Activated T-cell treated with anti-CD3 and anti-CD28 coated beads, Interleukin-2, amount 50 U/mL, for 72 hours (primary cell): Measurements from ENCODE around the gene SLC25A43. TPM values are rescaled to one million over a fixed set of nuclear protein-coding genes. Genes with fewer than 3 reads are reported as not detected.

Experiments
- ATAC-seq, 2 donors: fragments of 150-1000 bp; cut with Tn5 transposase; replicated peaks in 1 of 2; 2 replicates each; pipeline ENCODE4 v1.10.0; 2021; ENCODE audit warnings: moderate library complexity in 2 of 2, mild to moderate bottlenecking in 1 of 2
- DNase-seq, 2 donors: peaks; one replicate each; pipeline ENCODE4 v3.0.0; 2021 to 2022; ENCODE audit warnings: mixed read lengths in 1 of 2
- H3K27ac Mint-ChIP-seq: one replicate; pipeline ENCODE4 v1.8.0; 2022; ENCODE audit warnings: mild to moderate bottlenecking, moderate library complexity, mixed read lengths
- H3K27me3 Mint-ChIP-seq: one replicate; pipeline ENCODE4 v1.8.0; 2022; ENCODE audit warnings: low read depth, mixed read lengths
- H3K36me3 Mint-ChIP-seq, 2 donors: one replicate each; pipeline ENCODE4 v1.8.0; 2022; ENCODE audit warnings: mixed read lengths in 2 of 2, mild to moderate bottlenecking in 1 of 2; ENCODE audit not compliant: insufficient read depth in 2 of 2
- H3K4me1 Mint-ChIP-seq: one replicate; pipeline ENCODE4 v1.8.0; 2022; ENCODE audit warnings: low read depth, mixed read lengths
- H3K4me3 Mint-ChIP-seq, 2 donors: one replicate each; pipeline ENCODE4 v1.8.0; 2022; ENCODE audit warnings: mild to moderate bottlenecking in 2 of 2, mixed read lengths in 2 of 2, moderate library complexity in 2 of 2
- H3K9me3 Mint-ChIP-seq, 2 donors: one replicate each; pipeline ENCODE4 v1.8.0; 2022; ENCODE audit warnings: mixed read lengths in 2 of 2
- total RNA-seq, 2 donors: library from RNA; stranded (reverse); gene quantifications; one replicate each; pipeline ENCODE4 v1.2.3, GENCODE V29; 2022

The SLC25A43 gene
- total RNA-seq, 2 donors from 2014 or later: 8.9 to 9.8 TPM

DNA sequence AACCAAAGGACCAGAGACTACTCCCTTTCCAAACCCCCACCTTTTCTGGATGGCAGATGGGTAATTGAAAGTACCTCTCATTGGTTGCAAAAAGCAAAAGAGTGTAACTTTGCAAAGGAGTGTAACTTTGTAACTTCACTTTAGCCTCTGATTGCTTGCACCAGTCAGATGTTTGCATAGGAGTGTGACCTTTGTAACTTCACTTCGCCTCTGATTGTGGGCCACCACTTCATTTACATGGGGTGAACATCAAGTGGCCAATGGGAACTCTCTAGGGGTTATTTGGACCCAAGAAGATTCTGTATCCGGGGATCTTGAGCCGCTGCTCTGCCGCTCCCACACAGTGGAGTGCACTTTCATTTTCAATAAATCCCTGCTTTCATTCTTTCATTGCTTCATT lies 9.9 kb upstream of the SLC25A43 start:
- Mint-ChIP-seq H3K27ac (no peak overlapping the region), H3K27me3 (peaks cover 12% of the 10 kb centered on the region), H3K9me3 (no peaks in the 10 kb centered on the region), H3K36me3 (no peaks in the 10 kb centered on the region), H3K4me1 (no peaks in the 10 kb centered on the region), H3K4me3 (no peak overlapping the region)
- DNase-seq: no peak
- no peak for ATAC-seq

- Mint-ChIP-seq H3K4me1 (no peaks in the 10 kb centered on the region), H3K4me3 (no peak overlapping the region), H3K36me3 (no peaks in the 10 kb centered on the region), H3K9me3 (no peaks in the 10 kb centered on the region), H3K27me3 (peaks cover 12% of the 10 kb centered on the region), H3K27ac (no peak overlapping the region)
- ATAC-seq: no peak
- DNase-seq: no peak
Observed at GRCh38 chrX:119389871-119390501, 9.2 kb upstream of the SLC25A43 start.

GRCh38 chrX:119391279-119391678 lies 7.9 kb upstream of the SLC25A43 start:
- H3K27me3 Mint-ChIP-seq: peaks cover 12% of the 10 kb centered on the region
- no peak for DNase-seq
- no peak overlapping the region for H3K27ac Mint-ChIP-seq

DNA sequence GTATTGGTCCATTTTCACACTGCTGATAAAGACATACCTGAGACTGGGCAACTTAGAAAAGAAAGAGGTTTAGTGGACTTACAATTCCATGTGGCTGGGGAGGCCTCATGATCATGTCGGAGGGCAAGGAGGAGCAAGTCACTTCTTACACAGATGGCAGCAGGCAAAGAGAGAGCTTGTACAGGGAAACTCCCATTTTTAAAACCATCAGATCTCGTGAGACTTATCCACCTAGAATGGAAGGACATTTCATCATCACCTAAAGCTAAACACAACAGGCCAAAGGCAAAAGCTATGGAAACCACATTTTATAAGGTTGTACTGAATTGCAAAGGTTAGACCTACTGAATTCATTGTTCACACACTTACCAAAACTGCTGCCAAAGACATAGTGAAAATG lies 6.0 kb upstream of the SLC25A43 start:
- ATAC-seq: no peak
- no peak for DNase-seq
- Mint-ChIP-seq H3K4me1 (no peaks in the 10 kb centered on the region), H3K36me3 (no peaks in the 10 kb centered on the region), H3K9me3 (no peaks in the 10 kb centered on the region), H3K4me3 (no peak overlapping the region), H3K27ac (no peak overlapping the region), H3K27me3 (peaks cover 12% of the 10 kb centered on the region)

More at GRCh38 chrX:119391279-119391678, 7.9 kb upstream of the SLC25A43 start:
- Mint-ChIP-seq H3K4me1 (no peaks in the 10 kb centered on the region), H3K4me3 (no peak overlapping the region), H3K9me3 (no peaks in the 10 kb centered on the region), H3K36me3 (no peaks in the 10 kb centered on the region)
- no peak for ATAC-seq

GRCh38 chrX:119398587-119398973 lies 556 bp upstream of the SLC25A43 start:
- peak in 1 of 2 donors; percentile 14 for ATAC-seq
- Mint-ChIP-seq H3K27ac (peak overlapping the region; percentile 89), H3K4me1 (peaks cover 13% of the 10 kb centered on the region), H3K27me3 (peaks cover 4% of the 10 kb centered on the region), H3K4me3 (peak overlapping the region; percentile 88 to 89), H3K9me3 (no peaks in the 10 kb centered on the region), H3K36me3 (no peaks in the 10 kb centered on the region)
- peak in 1 of 2 donors; percentile 5 for DNase-seq

DNA sequence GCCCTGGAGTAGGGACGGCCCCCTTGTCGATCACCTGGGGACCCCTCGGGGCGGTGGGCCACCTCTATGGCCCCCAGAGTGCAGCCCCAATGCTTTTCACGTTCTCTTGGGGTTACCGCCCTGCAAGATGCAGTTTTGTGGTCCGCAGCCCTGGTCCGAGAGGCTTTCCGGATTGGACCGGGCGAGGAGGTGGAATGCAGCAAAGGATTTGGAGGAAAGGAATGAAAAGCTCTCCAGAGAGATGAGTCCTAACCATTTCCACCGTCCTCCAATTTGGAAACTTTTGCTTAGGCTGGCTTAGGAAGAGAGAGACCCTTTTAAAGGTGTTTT lies 601 bp downstream of the SLC25A43 start:
- H3K4me1 Mint-ChIP-seq: peaks cover 13% of the 10 kb centered on the region
- no peak overlapping the region for H3K27ac Mint-ChIP-seq
- H3K36me3 Mint-ChIP-seq: no peaks in the 10 kb centered on the region
- H3K4me3 Mint-ChIP-seq: peak overlapping the region; percentile 57 to 66
- no peak for ATAC-seq
- no peak for DNase-seq
- no peaks in the 10 kb centered on the region for H3K27me3 Mint-ChIP-seq
- no peaks in the 10 kb centered on the region for H3K9me3 Mint-ChIP-seq

DNA sequence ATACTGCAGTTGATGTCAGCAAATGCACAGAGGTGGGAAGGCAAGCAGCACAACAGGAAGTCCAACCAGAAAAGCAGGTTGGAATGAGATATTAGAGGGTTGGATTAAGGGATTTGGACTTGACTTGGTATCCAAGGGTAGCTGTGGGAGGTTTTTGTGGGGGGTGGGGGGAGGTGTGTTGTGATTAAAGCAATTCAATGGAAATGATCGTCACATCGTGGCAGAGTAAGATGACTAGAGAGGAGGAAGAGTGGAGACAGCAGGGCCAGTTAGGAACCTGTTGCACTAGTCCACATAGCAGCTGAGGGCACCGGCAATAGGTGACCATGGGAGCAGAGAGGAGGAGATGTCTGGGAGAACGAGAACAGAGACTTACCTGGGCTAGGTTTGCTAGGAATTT lies 2.4 kb downstream of the SLC25A43 start:
- DNase-seq: no peak
- H3K4me1 Mint-ChIP-seq: peaks cover 13% of the 10 kb centered on the region
- no peak overlapping the region for H3K27ac Mint-ChIP-seq
- no peak for ATAC-seq
- H3K9me3 Mint-ChIP-seq: no peaks in the 10 kb centered on the region
- H3K36me3 Mint-ChIP-seq: no peaks in the 10 kb centered on the region
- H3K4me3 Mint-ChIP-seq: no peak overlapping the region
- H3K27me3 Mint-ChIP-seq: no peaks in the 10 kb centered on the region

GRCh38 chrX:119402588-119402987 lies 3.5 kb downstream of the SLC25A43 start:
- H3K4me1 Mint-ChIP-seq: peaks cover 13% of the 10 kb centered on the region
- no peaks in the 10 kb centered on the region for H3K36me3 Mint-ChIP-seq

GRCh38 chrX:119406776-119407175 lies 7.6 kb downstream of the SLC25A43 start:
- no peaks in the 10 kb centered on the region for H3K9me3 Mint-ChIP-seq
- H3K27ac Mint-ChIP-seq: no peak overlapping the region
- no peaks in the 10 kb centered on the region for H3K36me3 Mint-ChIP-seq
- H3K4me3 Mint-ChIP-seq: no peak overlapping the region
- peaks cover 16% of the 10 kb centered on the region for H3K27me3 Mint-ChIP-seq
- no peak for ATAC-seq
- no peaks in the 10 kb centered on the region for H3K4me1 Mint-ChIP-seq
- DNase-seq: no peak

More at GRCh38 chrX:119402588-119402987, 3.5 kb downstream of the SLC25A43 start:
- H3K27ac Mint-ChIP-seq: no peak overlapping the region
- no peaks in the 10 kb centered on the region for H3K9me3 Mint-ChIP-seq
- peaks cover 6% of the 10 kb centered on the region for H3K27me3 Mint-ChIP-seq
- H3K4me3 Mint-ChIP-seq: no peak overlapping the region
- no peak for ATAC-seq
- no peak for DNase-seq

- ATAC-seq (no peak), DNase-seq (no peak)
- no peaks in the 10 kb centered on the region for H3K4me1 Mint-ChIP-seq
- H3K36me3 Mint-ChIP-seq: no peaks in the 10 kb centered on the region
- peaks cover 16% of the 10 kb centered on the region for H3K27me3 Mint-ChIP-seq
- H3K9me3 Mint-ChIP-seq: no peaks in the 10 kb centered on the region
- H3K27ac Mint-ChIP-seq: no peak overlapping the region
- no peak overlapping the region for H3K4me3 Mint-ChIP-seq
Observed at GRCh38 chrX:119407681-119408080, 8.5 kb downstream of the SLC25A43 start.

- no peaks in the 10 kb centered on the region for H3K36me3 Mint-ChIP-seq
- H3K4me1 Mint-ChIP-seq: no peaks in the 10 kb centered on the region
- ATAC-seq (no peak), DNase-seq (no peak)
- H3K27me3 Mint-ChIP-seq: peaks cover 16% of the 10 kb centered on the region
- no peaks in the 10 kb centered on the region for H3K9me3 Mint-ChIP-seq
- no peak overlapping the region for H3K4me3 Mint-ChIP-seq
- no peak overlapping the region for H3K27ac Mint-ChIP-seq
Observed at GRCh38 chrX:119410027-119410819, 11.1 kb downstream of the SLC25A43 start.

DNA sequence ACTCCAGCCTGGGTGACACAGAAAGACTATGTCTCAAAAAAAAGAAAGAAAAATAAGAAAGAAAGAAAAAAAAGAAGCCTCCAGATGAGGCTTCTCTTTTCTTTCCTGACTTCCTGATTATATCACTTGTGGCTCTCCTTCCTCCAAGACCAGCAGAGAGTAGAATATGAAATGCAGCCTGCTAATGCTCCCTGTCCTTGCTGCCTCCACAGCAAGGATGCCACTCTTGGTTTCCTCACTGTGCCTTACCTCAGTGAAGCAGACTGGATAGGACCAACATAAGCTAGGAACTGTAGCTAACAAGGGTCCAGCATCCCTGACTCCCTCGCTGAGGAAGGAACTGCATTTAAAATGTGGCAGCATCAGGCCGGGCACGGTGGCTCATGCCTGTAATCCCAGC lies 11.7 kb downstream of the SLC25A43 start:
- no peaks in the 10 kb centered on the region for H3K4me1 Mint-ChIP-seq
- H3K4me3 Mint-ChIP-seq: no peak overlapping the region
- H3K27me3 Mint-ChIP-seq: peaks cover 16% of the 10 kb centered on the region
- no peak for ATAC-seq
- H3K27ac Mint-ChIP-seq: no peak overlapping the region
- DNase-seq: no peak
- no peaks in the 10 kb centered on the region for H3K9me3 Mint-ChIP-seq
- no peaks in the 10 kb centered on the region for H3K36me3 Mint-ChIP-seq

DNA sequence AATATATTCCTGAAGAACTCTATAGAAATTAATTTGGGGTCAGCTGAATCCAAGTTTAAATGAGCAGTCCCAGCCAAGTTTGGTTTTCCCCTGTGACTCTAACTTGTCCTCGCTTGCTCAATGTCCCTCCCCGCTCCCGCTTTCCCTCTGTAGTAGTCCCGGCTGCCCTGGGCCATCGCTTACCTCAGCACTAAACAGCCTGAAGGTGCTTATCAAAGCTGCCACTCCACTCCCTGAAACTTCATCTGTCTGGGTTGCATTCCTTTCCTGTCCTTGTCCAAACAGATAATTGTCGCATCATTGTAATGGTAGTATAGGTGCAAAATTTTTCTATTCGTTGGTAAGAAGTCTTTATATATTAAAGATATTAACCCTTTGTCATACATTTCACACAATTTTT lies 12.8 kb downstream of the SLC25A43 start:
- peaks cover 16% of the 10 kb centered on the region for H3K27me3 Mint-ChIP-seq
- H3K27ac Mint-ChIP-seq: no peak overlapping the region
- H3K36me3 Mint-ChIP-seq: no peaks in the 10 kb centered on the region
- ATAC-seq (no peak), DNase-seq (no peak)
- no peaks in the 10 kb centered on the region for H3K4me1 Mint-ChIP-seq
- H3K4me3 Mint-ChIP-seq: no peak overlapping the region
- H3K9me3 Mint-ChIP-seq: no peaks in the 10 kb centered on the region

GRCh38 chrX:119417376-119417775 lies 18.2 kb downstream of the SLC25A43 start:
- no peaks in the 10 kb centered on the region for H3K4me1 Mint-ChIP-seq
- no peaks in the 10 kb centered on the region for H3K36me3 Mint-ChIP-seq
- H3K27ac Mint-ChIP-seq: no peak overlapping the region
- ATAC-seq (no peak), DNase-seq (no peak)
- no peak overlapping the region for H3K4me3 Mint-ChIP-seq
- peaks cover 5% of the 10 kb centered on the region for H3K27me3 Mint-ChIP-seq
- H3K9me3 Mint-ChIP-seq: no peaks in the 10 kb centered on the region
